HEK293 (cell line): ENCODE measurements around the gene PTH2.

ENCODE experiments used
- CTCF ChIA-PET: fragments of 350-600 bp; formaldehyde crosslinking; extraction: SDS; loops from one replicate; lab custom pipeline; 2021; ENCODE audit warnings: antibody characterized with exemption; lab: Yijun Ruan, JAX
- POLR2A ChIA-PET: fragments of 300-600 bp; formaldehyde crosslinking; extraction: SDS; loops from one replicate; lab custom pipeline; 2020; ENCODE audit warnings: antibody characterized with exemption, inconsistent platforms; lab: Yijun Ruan, JAX
- H3K27ac ChIP-seq: fragments of 200-500 bp; sonication (Bioruptor generic); 2 replicates; pipeline ENCODE4 v1.5.1; 2014; ENCODE audit warnings: low read depth, low read length, control low read depth, inconsistent platforms; ENCODE audit errors: extremely low read depth
- H3K36me3 ChIP-seq, 2 experiments: fragments of 200-500 bp in 1 of 2; sonication (Bioruptor generic) in 1 of 2; 1 replicate in 1 of 2; 2 replicates in 1 of 2; pipeline ENCODE4 v1.5.1; 2014 to 2017; ENCODE audit warnings: inconsistent platforms in 2 of 2, low read length in 2 of 2; ENCODE audit not compliant: control insufficient read depth in 2 of 2, insufficient read depth in 1 of 2
- H3K4me1 ChIP-seq: fragments of 200-500 bp; sonication (Bioruptor generic); 2 replicates; pipeline ENCODE4 v1.5.1; 2014; ENCODE audit warnings: mild to moderate bottlenecking, low read length, inconsistent platforms; ENCODE audit not compliant: control insufficient read depth, insufficient read depth
- H3K4me3 ChIP-seq: 2 replicates; pipeline ENCODE4 v1.5.1; 2011; ENCODE audit warnings: low read depth, mild to moderate bottlenecking, control low read depth, low read length, moderate library complexity
- H3K9me3 ChIP-seq: fragments of 200-500 bp; sonication (Bioruptor generic); 2 replicates; pipeline ENCODE4 v1.5.1; 2014; ENCODE audit warnings: low read depth, low read length, inconsistent platforms; ENCODE audit not compliant: control insufficient read depth, insufficient read depth
- GLIS1 ChIP-seq: fragments of 450-650 bp; formaldehyde crosslinking; IDR thresholded peaks from 2 replicates; pipeline ENCODE4 v1.5.1; 2016; ENCODE audit warnings: missing biosample characterization, missing genetic modification characterization
- GLIS2 ChIP-seq: fragments of 450-650 bp; formaldehyde crosslinking; IDR thresholded peaks from 2 replicates; pipeline ENCODE4 v1.5.1; 2016; ENCODE audit warnings: missing biosample characterization, missing genetic modification characterization
- MEIS1 ChIP-seq: sonication (generic); formaldehyde crosslinking; IDR thresholded peaks from 2 replicates; pipeline ENCODE4 v1.8.1; 2022; ENCODE audit warnings: missing genetic modification reagents, mild to moderate bottlenecking, borderline replicate concordance
- MZF1 ChIP-seq: fragments of 450-650 bp; formaldehyde crosslinking; IDR thresholded peaks from 2 replicates; pipeline ENCODE4 v1.5.1; 2017; ENCODE audit warnings: missing biosample characterization, missing genetic modification characterization, borderline replicate concordance
- PRDM1 ChIP-seq: fragments of 450-650 bp; formaldehyde crosslinking; IDR thresholded peaks from 2 replicates; pipeline ENCODE4; 2016; ENCODE audit warnings: missing biosample characterization, missing genetic modification characterization
- SCRT2 ChIP-seq: fragments of 450-650 bp; formaldehyde crosslinking; IDR thresholded peaks from 2 replicates; pipeline ENCODE4 v1.5.1; 2016; ENCODE audit warnings: missing biosample characterization, missing genetic modification characterization
- SP3 ChIP-seq: fragments of 450-650 bp; formaldehyde crosslinking; IDR thresholded peaks from 2 replicates; pipeline ENCODE4 v1.5.1; 2016; ENCODE audit warnings: missing biosample characterization, missing genetic modification characterization
- YY1 ChIP-seq: fragments of 450-650 bp; formaldehyde crosslinking; IDR thresholded peaks from 2 replicates; pipeline ENCODE4 v1.5.1; 2018; ENCODE audit warnings: missing biosample characterization, missing genetic modification characterization
- ZBTB1 ChIP-seq: fragments of 450-650 bp; formaldehyde crosslinking; IDR thresholded peaks from 2 replicates; pipeline ENCODE4 v1.5.1; 2016; ENCODE audit warnings: missing biosample characterization, missing genetic modification characterization
- ZBTB17 ChIP-seq: fragments of 450-650 bp; formaldehyde crosslinking; IDR thresholded peaks from 2 replicates; pipeline ENCODE4 v1.5.1; 2016; ENCODE audit warnings: missing biosample characterization, missing genetic modification characterization
- ZBTB8A ChIP-seq: fragments of 450-650 bp; formaldehyde crosslinking; IDR thresholded peaks from 2 replicates; pipeline ENCODE4 v1.5.1; 2016; ENCODE audit warnings: missing biosample characterization, missing genetic modification characterization
- ZEB2 ChIP-seq: fragments of 450-650 bp; formaldehyde crosslinking; IDR thresholded peaks from 2 replicates; pipeline ENCODE4 v1.5.1; 2016; ENCODE audit warnings: missing biosample characterization, missing genetic modification characterization
- ZNF133 ChIP-seq: fragments of 450-650 bp; formaldehyde crosslinking; IDR thresholded peaks from 2 replicates; pipeline ENCODE4 v1.5.1; 2016; ENCODE audit warnings: missing biosample characterization, missing genetic modification characterization
- ZNF184 ChIP-seq: fragments of 450-650 bp; IDR thresholded peaks from 2 replicates; pipeline ENCODE4 v1.5.1; 2018; ENCODE audit warnings: missing biosample characterization, mild to moderate bottlenecking, missing genetic modification characterization
- ZNF214 ChIP-seq: fragments of 450-650 bp; formaldehyde crosslinking; IDR thresholded peaks from 2 replicates; pipeline ENCODE4 v1.5.1; 2017; ENCODE audit warnings: missing biosample characterization, mild to moderate bottlenecking, missing genetic modification characterization, borderline replicate concordance
- ZNF223 ChIP-seq: fragments of 450-650 bp; formaldehyde crosslinking; IDR thresholded peaks from 2 replicates; pipeline ENCODE4 v1.5.1; 2016; ENCODE audit warnings: missing biosample characterization, missing genetic modification characterization
- ZNF266 ChIP-seq: fragments of 450-650 bp; formaldehyde crosslinking; IDR thresholded peaks from 2 replicates; pipeline ENCODE4 v1.5.1; 2016; ENCODE audit warnings: missing biosample characterization, missing genetic modification characterization, low read depth
- ZNF366 ChIP-seq: fragments of 450-650 bp; formaldehyde crosslinking; conservative IDR thresholded peaks from 2 replicates; pipeline ENCODE4 v1.5.1; 2016; ENCODE audit warnings: missing biosample characterization, missing genetic modification characterization
- ZNF404 ChIP-seq: fragments of 450-650 bp; formaldehyde crosslinking; IDR thresholded peaks from 2 replicates; pipeline ENCODE4 v1.5.1; 2017; ENCODE audit warnings: missing biosample characterization, missing genetic modification characterization
- ZNF426 ChIP-seq: fragments of 450-650 bp; formaldehyde crosslinking; IDR thresholded peaks from 2 replicates; pipeline ENCODE4 v1.5.1; 2017; ENCODE audit warnings: missing biosample characterization, missing genetic modification characterization, mild to moderate bottlenecking, inconsistent platforms, moderate library complexity
- ZNF571 ChIP-seq: fragments of 450-650 bp; formaldehyde crosslinking; IDR thresholded peaks from 2 replicates; pipeline ENCODE4 v1.5.0; 2017; ENCODE audit warnings: missing biosample characterization, missing genetic modification characterization
- ZNF658 ChIP-seq: fragments of 450-650 bp; formaldehyde crosslinking; IDR thresholded peaks from 2 replicates; pipeline ENCODE4; 2016; ENCODE audit warnings: missing biosample characterization, missing genetic modification characterization
- ZNF660 ChIP-seq: fragments of 450-650 bp; IDR thresholded peaks from 2 replicates; pipeline ENCODE4 v1.5.1; 2018; ENCODE audit warnings: missing biosample characterization, mild to moderate bottlenecking, missing genetic modification characterization
- ZNF664 ChIP-seq: fragments of 450-650 bp; formaldehyde crosslinking; IDR thresholded peaks from 2 replicates; pipeline ENCODE4 v1.5.1; 2016; ENCODE audit warnings: missing biosample characterization, missing genetic modification characterization
- ZNF707 ChIP-seq: fragments of 450-650 bp; formaldehyde crosslinking; IDR thresholded peaks from 2 replicates; pipeline ENCODE4 v1.5.1; 2016; ENCODE audit warnings: missing biosample characterization, missing genetic modification characterization
- ZNF776 ChIP-seq: fragments of 450-650 bp; formaldehyde crosslinking; IDR thresholded peaks from 2 replicates; pipeline ENCODE4 v1.5.0; 2017; ENCODE audit warnings: missing biosample characterization, missing genetic modification characterization, borderline replicate concordance
- TF ChIP-seq, protein P1 (sequence below): fragments of 450-650 bp; formaldehyde crosslinking; IDR thresholded peaks from 2 replicates; pipeline ENCODE4 v1.5.1; 2017; ENCODE audit warnings: missing biosample characterization, missing genetic modification characterization
- TF ChIP-seq, protein P2 (sequence below): fragments of 450-650 bp; formaldehyde crosslinking; IDR thresholded peaks from 2 replicates; pipeline ENCODE4 v1.5.1; 2016; ENCODE audit warnings: missing biosample characterization, missing genetic modification characterization
- TF ChIP-seq, protein P3 (sequence below): fragments of 450-650 bp; formaldehyde crosslinking; IDR thresholded peaks from 2 replicates; pipeline ENCODE4 v1.5.1; 2016; ENCODE audit warnings: missing biosample characterization, missing genetic modification characterization
- TF ChIP-seq, protein P4 (sequence below): fragments of 450-650 bp; formaldehyde crosslinking; optimal IDR thresholded peaks from 2 replicates; pipeline ENCODE3; 2016; ENCODE audit warnings: missing biosample characterization, mild to moderate bottlenecking, missing genetic modification characterization

The PTH2 gene

DNA sequence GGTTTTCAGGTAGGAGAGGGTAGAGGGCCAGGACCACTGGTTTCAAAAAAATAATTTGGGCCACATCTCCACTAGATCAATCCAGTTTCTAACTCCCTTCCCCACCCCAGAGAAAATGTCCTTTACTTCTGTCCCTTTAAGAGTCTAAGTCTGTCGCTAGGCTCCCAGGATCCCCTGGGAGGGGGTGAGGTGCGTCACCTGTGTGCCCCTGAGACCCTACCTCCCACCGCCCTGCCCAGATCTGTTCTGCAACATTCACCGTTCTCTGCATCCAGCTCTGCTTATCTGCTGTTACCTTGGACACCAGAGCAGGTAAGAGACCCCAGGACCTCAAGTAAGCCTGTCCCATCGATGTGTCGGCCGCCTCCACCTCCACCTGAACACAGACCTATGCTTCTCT lies 1.9 kb upstream of the PTH2 start, which contains the start of gene GFY:
Gene GFY, plus strand, starts transcription at position 211 of the 400 bp plus-strand sequence. CDS start 1,043 bp downstream, outside the sequence.
- H3K9me3 ChIP-seq, result no peaks in the 10 kb centered on the region
- TF ChIP-seq SCRT2, result no peak
- TF ChIP-seq, protein P1, sequence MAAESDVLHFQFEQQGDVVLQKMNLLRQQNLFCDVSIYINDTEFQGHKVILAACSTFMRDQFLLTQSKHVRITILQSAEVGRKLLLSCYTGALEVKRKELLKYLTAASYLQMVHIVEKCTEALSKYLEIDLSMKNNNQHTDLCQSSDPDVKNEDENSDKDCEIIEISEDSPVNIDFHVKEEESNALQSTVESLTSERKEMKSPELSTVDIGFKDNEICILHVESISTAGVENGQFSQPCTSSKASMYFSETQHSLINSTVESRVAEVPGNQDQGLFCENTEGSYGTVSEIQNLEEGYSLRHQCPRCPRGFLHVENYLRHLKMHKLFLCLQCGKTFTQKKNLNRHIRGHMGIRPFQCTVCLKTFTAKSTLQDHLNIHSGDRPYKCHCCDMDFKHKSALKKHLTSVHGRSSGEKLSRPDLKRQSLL (tag by site-specific recombination), result no peak
- TF ChIP-seq ZEB2 (tag by site-specific recombination), result peak; percentile 25; the same call in 1 of the 2 replicates
- 0 out of 2 replicates have a peak, but pooled peaks have one; percentile 9 for TF ChIP-seq ZBTB17 (tag by site-specific recombination)
- TF ChIP-seq, all 188 proteins: peak for 2
- Histone ChIP-seq H3K36me3 (no peaks in the 10 kb centered on the region), H3K27ac (no peak within 1 kb of the TSS), H3K4me1 (peaks cover 5% of the 10 kb centered on the region), H3K4me3 (no peak within 1 kb of the TSS)
- POLR2A ChIA-PET, result interaction anchor here (1.6 kb wide), 1 partner anchor 11 kb away, joined by 4 read pairs; no protein-coding TSS in a partner anchor
- CTCF ChIA-PET, result interaction anchor here (0.6 to 3.8 kb wide), 4 partner anchors 10 to 1159 kb away, joined by 3 to 33 read pairs (median 5); no protein-coding TSS in a partner anchor

DNA sequence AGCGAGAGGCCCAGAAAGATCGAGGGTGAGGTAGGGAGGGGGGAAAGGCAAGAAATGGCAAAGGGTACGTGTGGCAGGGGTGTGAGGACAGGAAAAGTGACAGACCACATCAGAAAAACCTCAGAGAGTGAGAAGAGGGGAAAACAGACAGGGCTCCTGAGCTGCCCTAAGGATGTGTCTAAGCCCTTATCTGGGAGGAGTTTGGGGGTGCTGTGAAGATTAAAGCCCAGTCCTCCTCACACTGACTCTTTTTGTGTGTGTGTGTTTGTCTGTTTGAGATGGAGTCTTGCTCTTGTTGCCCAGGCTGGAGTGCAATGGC lies 703 bp upstream of the PTH2 start:
- Histone ChIP-seq H3K4me1 (peaks cover 5% of the 10 kb centered on the region), H3K9me3 (no peaks in the 10 kb centered on the region), H3K36me3 (no peaks in the 10 kb centered on the region), H3K4me3 (no peak overlapping the region), H3K27ac (no peak overlapping the region)
- POLR2A ChIA-PET, result no interaction called here
- TF ChIP-seq ZNF133 (tag by site-specific recombination), result no peak
- TF ChIP-seq ZNF266 (tag by site-specific recombination), result no peak
- TF ChIP-seq ZNF426 (tag by site-specific recombination), result no peak
- no peak for TF ChIP-seq ZNF184
- no peak for TF ChIP-seq YY1
- peak; percentile 2; the same call in 1 of the 2 replicates for TF ChIP-seq PRDM1 (tag by site-specific recombination)
- TF ChIP-seq ZBTB8A, result peak; percentile 47; the same call in 1 of the 2 replicates
- TF ChIP-seq MEIS1 (CRISPR knock-in tag), result no peak
- TF ChIP-seq MZF1 (tag by site-specific recombination), result no peak
- peak; percentile 45; the same call in 1 of the 2 replicates for TF ChIP-seq ZNF366 (tag by site-specific recombination)
- no peak for TF ChIP-seq ZNF658 (tag by site-specific recombination)
- TF ChIP-seq ZNF404 (tag by site-specific recombination), result no peak
- TF ChIP-seq, protein P2, sequence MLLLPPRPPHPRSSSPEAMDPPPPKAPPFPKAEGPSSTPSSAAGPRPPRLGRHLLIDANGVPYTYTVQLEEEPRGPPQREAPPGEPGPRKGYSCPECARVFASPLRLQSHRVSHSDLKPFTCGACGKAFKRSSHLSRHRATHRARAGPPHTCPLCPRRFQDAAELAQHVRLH, result no peak
- TF ChIP-seq ZNF776, result no peak
- TF ChIP-seq ZNF707 (tag by site-specific recombination), result no peak
- no peak for TF ChIP-seq ZNF664 (tag by site-specific recombination)
- no peak for TF ChIP-seq ZNF571
- no peak for TF ChIP-seq ZNF214 (tag by site-specific recombination)
- CTCF ChIA-PET, result interaction anchor here (1.0 to 3.8 kb wide), 2 partner anchors 11 to 33 kb away, joined by 4 to 33 read pairs; no protein-coding TSS in a partner anchor

DNA sequence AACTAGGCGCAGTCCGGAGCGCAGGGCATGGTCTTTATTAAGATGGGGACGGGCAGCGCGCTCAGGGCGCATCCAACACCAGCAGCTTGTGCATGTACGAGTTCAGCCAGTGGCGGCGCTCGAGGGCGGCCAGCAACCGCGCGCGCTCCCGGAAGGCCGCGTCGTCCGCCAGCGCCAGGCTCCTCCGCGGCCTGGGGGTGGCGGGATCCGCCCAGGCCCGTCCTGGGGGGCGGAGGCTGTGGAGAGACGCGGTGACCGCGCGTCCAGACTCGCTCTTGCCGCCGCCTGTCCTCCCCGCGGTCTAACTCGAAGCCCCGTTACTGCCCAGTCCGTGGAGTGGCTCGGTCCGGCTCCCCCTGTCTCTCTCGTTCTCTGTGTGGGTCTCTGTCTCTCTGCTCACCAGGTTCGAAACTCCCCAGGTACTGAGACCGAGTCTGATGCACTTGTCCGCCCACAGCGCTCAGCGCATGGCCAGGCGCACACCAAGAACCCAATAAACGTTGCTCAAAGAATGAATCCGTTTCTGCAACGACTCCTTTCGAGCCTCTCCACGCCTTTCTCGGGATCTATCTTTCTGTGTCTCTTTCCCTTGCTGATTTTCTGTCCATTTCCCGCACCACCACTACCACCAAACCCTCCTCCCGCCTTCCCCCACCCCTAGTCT lies 702 bp downstream of the PTH2 start:
- POLR2A ChIA-PET, result interaction anchor here (1.0 to 1.3 kb wide), 2 partner anchors 19 to 31 kb away, joined by 4 to 5 read pairs; partner anchors contain the start of gene ALDH16A1
- no peaks in the 10 kb centered on the region for H3K36me3 ChIP-seq
- peak overlapping the region; percentile 20 for H3K4me3 ChIP-seq
- H3K27ac ChIP-seq, result no peak overlapping the region
- no peaks in the 10 kb centered on the region for H3K9me3 ChIP-seq
- CTCF ChIA-PET, result interaction anchor here (0.5 to 4.5 kb wide), 3 partner anchors 11 to 129 kb away, joined by 3 to 28 read pairs (median 3); no protein-coding TSS in a partner anchor
- peaks cover 5% of the 10 kb centered on the region for H3K4me1 ChIP-seq
- TF ChIP-seq ZNF404 (tag by site-specific recombination) (no peak), GLIS1 (tag by site-specific recombination) (peak; percentile 91), ZBTB1 (no peak), ZBTB17 (tag by site-specific recombination) (peak; percentile 77), SP3 (tag by site-specific recombination) (peak; percentile 59), ZNF660 (tag by site-specific recombination) (peak; percentile 85), ZNF223 (peak; percentile 86), GLIS2 (tag by site-specific recombination) (peak; percentile 61; the same call in 1 of the 2 replicates)
- TF ChIP-seq, protein P3, sequence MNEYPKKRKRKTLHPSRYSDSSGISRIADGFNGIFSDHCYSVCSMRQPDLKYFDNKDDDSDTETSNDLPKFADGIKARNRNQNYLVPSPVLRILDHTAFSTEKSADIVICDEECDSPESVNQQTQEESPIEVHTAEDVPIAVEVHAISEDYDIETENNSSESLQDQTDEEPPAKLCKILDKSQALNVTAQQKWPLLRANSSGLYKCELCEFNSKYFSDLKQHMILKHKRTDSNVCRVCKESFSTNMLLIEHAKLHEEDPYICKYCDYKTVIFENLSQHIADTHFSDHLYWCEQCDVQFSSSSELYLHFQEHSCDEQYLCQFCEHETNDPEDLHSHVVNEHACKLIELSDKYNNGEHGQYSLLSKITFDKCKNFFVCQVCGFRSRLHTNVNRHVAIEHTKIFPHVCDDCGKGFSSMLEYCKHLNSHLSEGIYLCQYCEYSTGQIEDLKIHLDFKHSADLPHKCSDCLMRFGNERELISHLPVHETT (tag by site-specific recombination), result no peak
- TF ChIP-seq, protein P4, sequence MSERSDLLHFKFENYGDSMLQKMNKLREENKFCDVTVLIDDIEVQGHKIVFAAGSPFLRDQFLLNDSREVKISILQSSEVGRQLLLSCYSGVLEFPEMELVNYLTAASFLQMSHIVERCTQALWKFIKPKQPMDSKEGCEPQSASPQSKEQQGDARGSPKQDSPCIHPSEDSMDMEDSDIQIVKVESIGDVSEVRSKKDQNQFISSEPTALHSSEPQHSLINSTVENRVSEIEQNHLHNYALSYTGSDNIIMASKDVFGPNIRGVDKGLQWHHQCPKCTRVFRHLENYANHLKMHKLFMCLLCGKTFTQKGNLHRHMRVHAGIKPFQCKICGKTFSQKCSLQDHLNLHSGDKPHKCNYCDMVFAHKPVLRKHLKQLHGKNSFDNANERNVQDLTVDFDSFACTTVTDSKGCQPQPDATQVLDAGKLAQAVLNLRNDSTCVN, result peak; percentile 67
